ENCODE measurements around the gene MMP26. TPM values are rescaled to one million over a fixed set of nuclear protein-coding genes. Genes with fewer than 3 reads are reported as not detected.

Gene MMP26
- total RNA-seq, 1 experiment from 2014 or later = not detected

GRCh38 chr11:4677948-4678347 lies 26.6 kb upstream of the MMP26 start:
- BruUV-seq (replicated peaks) = no TSS peak
- intact Hi-C loops (cut with micrococcal nuclease; ENCODE audit: unreplicated experiment) = no loop called here
- H4K20me1 ChIP-seq (ENCODE audit: insufficient read depth) = no peaks in the 10 kb centered on the region

GRCh38 chr11:4680341-4680740 lies 24.2 kb upstream of the MMP26 start:
- H3K36me3 ChIP-seq (ENCODE audit: low read depth) = no peaks in the 10 kb centered on the region
- no peaks in the 10 kb centered on the region for H3K9me3 ChIP-seq (ENCODE audit: insufficient read depth, low read depth)
- H2AFZ ChIP-seq = no peak overlapping the region
- H3K4me3 ChIP-seq = no peak overlapping the region
- H3K27me3 ChIP-seq (ENCODE audit: insufficient read depth, low read depth) = peaks cover 9% of the 10 kb centered on the region
- no peak overlapping the region for H3K27ac ChIP-seq
- intact Hi-C loops (cut with micrococcal nuclease; ENCODE audit: unreplicated experiment) = no loop called here
- H3F3A ChIP-seq (ENCODE audit: insufficient read depth, low read depth) = no peaks in the 10 kb centered on the region
- H3K4me1 ChIP-seq (replicated peaks; ENCODE audit: insufficient read depth) = no peaks in the 10 kb centered on the region
- H4K20me1 ChIP-seq (ENCODE audit: insufficient read depth) = no peaks in the 10 kb centered on the region
- TF ChIP-seq CTCF (conservative IDR thresholded peaks at IDR 0.05) (no peak), EZH2 (IDR thresholded peaks at IDR 0.05; ENCODE audit: low read depth) (no peak)
- ChIA-PET CTCF (no interaction called here), POLR2A (ENCODE audit: unreplicated experiment) (no interaction called here)
- no peak for DNase-seq
- BruUV-seq (replicated peaks) = no TSS peak
- H3K79me2 ChIP-seq (ENCODE audit: low read depth) = no peaks in the 10 kb centered on the region
- no peaks in the 10 kb centered on the region for H3K9me2 ChIP-seq (ENCODE audit: insufficient read depth)
- no peak overlapping the region for H3K4me2 ChIP-seq

More at GRCh38 chr11:4677948-4678347, 26.6 kb upstream of the MMP26 start:
- H3K27ac ChIP-seq = no peak overlapping the region
- no peaks in the 10 kb centered on the region for H3K79me2 ChIP-seq (ENCODE audit: low read depth)
- no peaks in the 10 kb centered on the region for H3K4me1 ChIP-seq (replicated peaks; ENCODE audit: insufficient read depth)
- no peak overlapping the region for H3K4me2 ChIP-seq
- CTCF ChIA-PET = no interaction called here
- H3K9me2 ChIP-seq (ENCODE audit: insufficient read depth) = no peaks in the 10 kb centered on the region
- H2AFZ ChIP-seq = no peak overlapping the region
- H3K9me3 ChIP-seq (ENCODE audit: insufficient read depth, low read depth) = no peaks in the 10 kb centered on the region
- DNase-seq = no peak
- peaks cover 9% of the 10 kb centered on the region for H3K27me3 ChIP-seq (ENCODE audit: insufficient read depth, low read depth)
- no peak overlapping the region for H3K4me3 ChIP-seq
- TF ChIP-seq EZH2 (IDR thresholded peaks at IDR 0.05; ENCODE audit: low read depth) (no peak), CTCF (conservative IDR thresholded peaks at IDR 0.05) (no peak)
- POLR2A ChIA-PET (ENCODE audit: unreplicated experiment) = no interaction called here
- H3F3A ChIP-seq (ENCODE audit: insufficient read depth, low read depth) = no peaks in the 10 kb centered on the region
- no peaks in the 10 kb centered on the region for H3K36me3 ChIP-seq (ENCODE audit: low read depth)

DNA sequence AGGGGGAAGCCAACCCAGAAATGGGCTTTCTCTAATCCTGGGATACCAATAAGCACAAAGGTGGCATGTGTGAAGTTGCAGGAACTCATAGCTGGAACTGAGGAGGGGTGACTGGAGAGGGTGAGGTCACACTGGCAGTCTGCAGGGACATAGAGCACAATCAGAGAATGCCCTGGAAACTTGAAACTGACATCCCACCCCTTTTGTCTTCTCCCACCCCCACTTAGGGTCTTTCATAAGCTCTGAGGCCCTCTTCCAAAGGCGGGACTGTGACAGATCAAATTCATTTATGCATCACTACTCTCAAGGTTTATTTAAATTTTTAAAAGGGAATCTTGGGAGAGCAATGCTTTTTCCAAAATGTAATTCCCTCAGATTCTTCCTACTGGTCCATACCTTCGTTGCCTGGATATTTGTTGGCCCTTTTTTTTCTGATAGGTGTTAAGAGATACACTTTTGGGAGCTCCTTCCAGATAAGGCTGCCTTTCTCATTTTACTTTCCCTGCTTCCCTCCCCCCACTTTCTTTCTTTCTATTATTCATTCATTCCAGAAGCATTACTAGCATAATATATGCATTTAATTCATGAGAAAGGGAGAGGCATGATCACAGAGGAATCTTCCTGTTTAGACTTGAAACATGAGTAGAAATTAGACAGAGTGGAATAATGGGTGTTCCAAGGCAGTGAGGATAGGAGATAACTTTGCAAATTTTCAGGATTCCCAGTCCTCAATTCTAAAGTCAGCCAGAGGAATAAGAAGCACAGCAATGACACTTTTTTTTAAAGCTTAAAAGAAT lies 21.8 kb upstream of the MMP26 start:
- Histone ChIP-seq H3K4me3 (no peak overlapping the region), H3K4me1 (replicated peaks; ENCODE audit: insufficient read depth) (no peaks in the 10 kb centered on the region), H3F3A (ENCODE audit: insufficient read depth, low read depth) (no peaks in the 10 kb centered on the region), H3K36me3 (ENCODE audit: low read depth) (no peaks in the 10 kb centered on the region), H3K79me2 (ENCODE audit: low read depth) (no peaks in the 10 kb centered on the region), H4K20me1 (ENCODE audit: insufficient read depth) (no peaks in the 10 kb centered on the region), H3K27me3 (ENCODE audit: insufficient read depth, low read depth) (no peaks in the 10 kb centered on the region), H3K9me2 (ENCODE audit: insufficient read depth) (no peaks in the 10 kb centered on the region), H2AFZ (no peak overlapping the region), H3K9me3 (ENCODE audit: insufficient read depth, low read depth) (no peaks in the 10 kb centered on the region), H3K4me2 (no peak overlapping the region), H3K27ac (no peak overlapping the region)
- DNase-seq = no peak
- CTCF ChIA-PET = no interaction called here
- TF ChIP-seq EZH2 (IDR thresholded peaks at IDR 0.05; ENCODE audit: low read depth) = no peak
- TF ChIP-seq CTCF (conservative IDR thresholded peaks at IDR 0.05) = no peak
- intact Hi-C loops (cut with micrococcal nuclease; ENCODE audit: unreplicated experiment) = no loop called here
- POLR2A ChIA-PET (ENCODE audit: unreplicated experiment) = no interaction called here
- BruUV-seq (replicated peaks) = no TSS peak

Measured in PC-9 (cell line).